GM23338 (cell line): ENCODE measurements around the gene ZBTB34. TPM values are rescaled to one million over a fixed set of nuclear protein-coding genes. Genes with fewer than 3 reads are reported as not detected.

Experiments
- ATAC-seq: fragments of 200-7000 bp; cut with Tn5 transposase; 3 replicates; pipeline ENCODE4 v1.9.1; 2020
- DNase-seq: peaks from one replicate; pipeline ENCODE4 v3.0.0-alpha.2; 2015; ENCODE audit warnings: low spot score
- H2AFZ ChIP-seq: fragments of 200-600 bp; sonication (generic); 2 replicates; pipeline ENCODE4 v1.8.0; 2016; ENCODE audit warnings: antibody characterized with exemption, mild to moderate bottlenecking, moderate library complexity
- H3F3A ChIP-seq: fragments of 200-600 bp; sonication (generic); replicated peaks from 2 replicates; pipeline ENCODE4 v1.8.0; 2017; ENCODE audit warnings: antibody characterized with exemption, mixed run types, low read depth
- H3K27ac ChIP-seq: fragments of 200-600 bp; sonication (generic); 2 replicates; pipeline ENCODE4 v1.6.1; 2016; ENCODE audit warnings: low read depth
- H3K27me3 ChIP-seq: fragments of 200-600 bp; sonication (generic); 2 replicates; pipeline ENCODE4 v1.8.0; 2016; ENCODE audit warnings: mild to moderate bottlenecking, mixed run types, moderate library complexity; ENCODE audit not compliant: insufficient read depth
- H3K36me3 ChIP-seq: fragments of 200-600 bp; sonication (generic); 2 replicates; pipeline ENCODE4 v1.8.0; 2016; ENCODE audit warnings: mild to moderate bottlenecking; ENCODE audit not compliant: insufficient read depth
- H3K4me1 ChIP-seq: fragments of 200-600 bp; sonication (generic); 2 replicates; pipeline ENCODE4 v1.8.0; 2016; ENCODE audit warnings: mild to moderate bottlenecking, moderate library complexity; ENCODE audit not compliant: insufficient read depth
- H3K4me2 ChIP-seq: fragments of 200-600 bp; sonication (generic); 2 replicates; pipeline ENCODE4 v1.7.1; 2017; ENCODE audit warnings: mixed run types
- H3K4me3 ChIP-seq: fragments of 200-600 bp; sonication (generic); 2 replicates; pipeline ENCODE4 v1.6.1; 2016; ENCODE audit warnings: mixed run types
- H3K79me2 ChIP-seq: fragments of 200-600 bp; sonication (generic); replicated peaks from 2 replicates; pipeline ENCODE4 v1.8.0; 2017; ENCODE audit warnings: mild to moderate bottlenecking; ENCODE audit not compliant: insufficient read depth
- H3K9me2 ChIP-seq: fragments of 200-600 bp; sonication (generic); 2 replicates; pipeline ENCODE4 v1.8.0; 2017; ENCODE audit not compliant: insufficient read depth
- H4K20me1 ChIP-seq: fragments of 200-600 bp; sonication (generic); replicated peaks from 2 replicates; pipeline ENCODE4 v1.8.0; 2017; ENCODE audit warnings: mild to moderate bottlenecking; ENCODE audit not compliant: insufficient read depth
- H3K27ac Mint-ChIP-seq: 2 replicates; pipeline ENCODE4 v1.8.0; 2020; ENCODE audit warnings: inconsistent platforms, mild to moderate bottlenecking, moderate library complexity, mixed read lengths
- H3K27me3 Mint-ChIP-seq: 3 replicates; pipeline ENCODE4 v1.8.0; 2022; ENCODE audit warnings: low read depth, mild to moderate bottlenecking, moderate library complexity, mixed read lengths, inconsistent platforms; ENCODE audit not compliant: insufficient read depth, poor library complexity
- H3K36me3 Mint-ChIP-seq: 3 replicates; pipeline ENCODE4 v1.8.0; 2021; ENCODE audit warnings: low read depth, mild to moderate bottlenecking, inconsistent platforms, moderate library complexity, mixed read lengths
- H3K4me1 Mint-ChIP-seq: 3 replicates; pipeline ENCODE4 v1.8.0; 2020; ENCODE audit warnings: mild to moderate bottlenecking, inconsistent platforms, mixed read lengths
- H3K4me3 Mint-ChIP-seq: 3 replicates; pipeline ENCODE4 v1.8.0; 2021; ENCODE audit warnings: moderate library complexity, mild to moderate bottlenecking, inconsistent platforms, mixed read lengths
- H3K9me3 Mint-ChIP-seq: 3 replicates; pipeline ENCODE4 v1.8.0; 2020; ENCODE audit warnings: moderate library complexity, mild to moderate bottlenecking, inconsistent platforms, mixed read lengths
- CREB1 ChIP-seq: fragments of 250-450 bp; sonication (Bioruptor Pico); IDR thresholded peaks from 2 replicates; pipeline ENCODE4 v1.5.0; 2020; ENCODE audit warnings: low read depth, mild to moderate bottlenecking, moderate library complexity
- EZH2phosphoT487 ChIP-seq: fragments of 200-600 bp; sonication (generic); IDR thresholded peaks from one replicate; pipeline ENCODE4 v1.8.1; 2018; ENCODE audit warnings: antibody characterized with exemption; ENCODE audit not compliant: unreplicated experiment
- NANOG ChIP-seq: IDR thresholded peaks from 2 replicates; pipeline ENCODE4 v1.6.1; 2016; ENCODE audit warnings: antibody characterized with exemption, borderline replicate concordance
- POLR2AphosphoS5 ChIP-seq: IDR thresholded peaks from 2 replicates; pipeline ENCODE4 v1.6.1; 2016; ENCODE audit warnings: antibody characterized with exemption, low read depth
- REST ChIP-seq: IDR thresholded peaks from one replicate; pipeline ENCODE4 v1.6.1; 2018; ENCODE audit warnings: antibody characterized with exemption; ENCODE audit not compliant: unreplicated experiment
- ZNF331 ChIP-seq: fragments of 250-450 bp; sonication (Bioruptor Pico); IDR thresholded peaks from 2 replicates; pipeline ENCODE4 v1.5.0; 2020; ENCODE audit warnings: low read depth, mild to moderate bottlenecking, moderate library complexity
- polyA plus RNA-seq: library from polyadenylated mRNA; unstranded; fragments of >200 nt; fragmentation: Nextera tagmentation; extraction: Ambion mirVana; gene quantifications from 2 replicates; pipeline ENCODE4 v1.2.1, GENCODE V29; 2016
- total RNA-seq: library from RNA; depleted of rRNA; stranded (reverse); fragments of >200 nt; shearing (Covaris generic); gene quantifications from 2 replicates; pipeline ENCODE4 v1.2.3, GENCODE V29; 2014

Gene ZBTB34
- total and polyA plus RNA-seq, 2 experiments from 2014 or later: 6.4 to 21.9 TPM

DNA sequence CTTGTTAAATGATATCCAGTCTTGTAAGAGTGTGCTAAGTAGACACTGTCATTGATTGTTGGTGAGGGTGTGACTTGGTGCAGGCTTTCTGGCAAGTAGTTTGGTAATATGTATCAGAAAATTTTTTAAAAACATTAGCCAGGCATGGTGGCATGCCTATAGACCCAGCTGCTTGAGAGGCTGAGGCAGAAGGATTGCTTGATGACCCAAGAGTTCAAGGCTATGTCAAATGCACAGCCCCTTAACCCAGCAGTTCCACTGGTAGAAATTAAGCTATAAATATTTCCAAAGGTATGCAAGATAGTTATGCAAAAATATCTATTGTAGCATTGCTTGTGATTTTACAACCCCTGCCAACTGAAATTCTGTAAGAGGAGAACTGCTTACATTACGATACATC, 31.4 kb upstream of the ZBTB34 start:
- Histone ChIP-seq H3K4me3 (no peak overlapping the region), H3K4me2 (no peak overlapping the region), H3K27ac (no peak overlapping the region), H3K4me1 (no peaks in the 10 kb centered on the region), H4K20me1 (peaks cover 16% of the 10 kb centered on the region), H3K36me3 (no peaks in the 10 kb centered on the region; the same call in 1 of the 2 replicates), H3F3A (no peaks in the 10 kb centered on the region), H2AFZ (no peak overlapping the region), H3K9me2 (no peaks in the 10 kb centered on the region), H3K79me2 (peaks cover 23% of the 10 kb centered on the region), H3K27me3 (no peaks in the 10 kb centered on the region)
- H3K36me3 Mint-ChIP-seq: peaks cover 24% of the 10 kb centered on the region
- H3K27me3 Mint-ChIP-seq: no peaks in the 10 kb centered on the region
- H3K4me1 Mint-ChIP-seq: no peaks in the 10 kb centered on the region; the same call in 2 of the 3 replicates
- DNase-seq: no peak
- ATAC-seq: no peak
- H3K27ac Mint-ChIP-seq: no peak overlapping the region
- no peak overlapping the region for H3K4me3 Mint-ChIP-seq
- H3K9me3 Mint-ChIP-seq: no peaks in the 10 kb centered on the region
- TF ChIP-seq POLR2AphosphoS5: no peak
- TF ChIP-seq NANOG: no peak
- TF ChIP-seq REST: no peak
- no peak for TF ChIP-seq EZH2phosphoT487

DNA sequence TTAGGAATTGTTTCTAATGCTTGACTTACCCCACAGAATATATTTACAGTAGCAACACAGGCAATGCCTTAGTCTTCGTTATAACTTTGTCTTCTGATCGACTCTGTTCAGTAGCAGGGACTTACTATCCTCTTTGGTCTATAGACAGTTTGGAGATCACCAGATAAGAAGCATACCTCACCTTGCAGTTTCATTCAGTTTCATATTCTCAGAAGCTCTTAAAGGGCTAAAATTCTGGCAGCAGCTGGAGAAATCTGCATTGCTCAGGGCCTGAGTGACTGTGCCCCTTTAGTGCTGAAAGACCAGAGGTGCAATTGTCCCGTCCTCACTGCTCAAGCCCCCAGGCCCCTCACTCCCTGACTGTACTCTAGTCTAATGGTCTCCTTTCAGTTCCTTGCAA, 29.6 kb upstream of the ZBTB34 start:
- no peak for TF ChIP-seq EZH2phosphoT487
- no peak for TF ChIP-seq ZNF331
- no peak for TF ChIP-seq CREB1 (CRISPR knock-in tag)
- Histone ChIP-seq H2AFZ (no peak overlapping the region), H3K4me3 (no peak overlapping the region), H3K79me2 (peaks cover 17% of the 10 kb centered on the region), H3K4me2 (no peak overlapping the region), H3F3A (no peaks in the 10 kb centered on the region), H3K27ac (no peak overlapping the region), H3K4me1 (no peaks in the 10 kb centered on the region), H4K20me1 (peaks cover 14% of the 10 kb centered on the region), H3K9me2 (no peaks in the 10 kb centered on the region), H3K36me3 (no peaks in the 10 kb centered on the region; the same call in 1 of the 2 replicates), H3K27me3 (no peaks in the 10 kb centered on the region)
- no peak overlapping the region for H3K4me3 Mint-ChIP-seq
- H3K27me3 Mint-ChIP-seq: no peaks in the 10 kb centered on the region
- H3K36me3 Mint-ChIP-seq: peaks cover 32% of the 10 kb centered on the region
- no peak for DNase-seq
- no peaks in the 10 kb centered on the region; the same call in 2 of the 3 replicates for H3K4me1 Mint-ChIP-seq
- ATAC-seq: no peak
- no peak overlapping the region for H3K27ac Mint-ChIP-seq
- H3K9me3 Mint-ChIP-seq: no peaks in the 10 kb centered on the region

GRCh38 chr9:126832440-126832839, 28.0 kb upstream of the ZBTB34 start:
- H3K27me3 Mint-ChIP-seq: no peaks in the 10 kb centered on the region
- Histone ChIP-seq H3K36me3 (no peaks in the 10 kb centered on the region; the same call in 1 of the 2 replicates), H3K79me2 (peaks cover 13% of the 10 kb centered on the region), H3K4me3 (no peak overlapping the region), H3F3A (no peaks in the 10 kb centered on the region), H3K27me3 (no peaks in the 10 kb centered on the region), H3K4me1 (no peaks in the 10 kb centered on the region), H4K20me1 (peaks cover 19% of the 10 kb centered on the region), H3K9me2 (no peaks in the 10 kb centered on the region), H3K4me2 (no peak overlapping the region), H2AFZ (no peak overlapping the region), H3K27ac (no peak overlapping the region)
- H3K4me1 Mint-ChIP-seq: no peaks in the 10 kb centered on the region; the same call in 2 of the 3 replicates
- H3K9me3 Mint-ChIP-seq: no peaks in the 10 kb centered on the region
- DNase-seq (no peak), ATAC-seq (no peak)
- peaks cover 34% of the 10 kb centered on the region for H3K36me3 Mint-ChIP-seq
- H3K4me3 Mint-ChIP-seq: no peak overlapping the region
- no peak overlapping the region for H3K27ac Mint-ChIP-seq
- TF ChIP-seq EZH2phosphoT487 (no peak), REST (no peak), CREB1 (CRISPR knock-in tag) (no peak)
